Panc1 (cell line): Measurements from ENCODE around the gene HHLA2.

ENCODE experiments used
- CTCF ChIP-seq: fragments of 450-650 bp; IDR thresholded peaks from 2 replicates; pipeline ENCODE4 v1.5.1; 2017; ENCODE audit warnings: mild to moderate bottlenecking
- POLR2AphosphoS5 ChIP-seq: IDR thresholded peaks from 2 replicates; pipeline ENCODE4 v1.6.1; 2012; ENCODE audit warnings: mild to moderate bottlenecking, low read depth, low read length, moderate library complexity
- REST ChIP-seq, 2 experiments: IDR thresholded peaks; 2 replicates each; pipeline ENCODE4 v1.6.1; 2011 to 2012; ENCODE audit warnings: low read depth in 2 of 2, control low read depth in 1 of 2, low read length in 1 of 2, mild to moderate bottlenecking in 1 of 2, moderate library complexity in 1 of 2; ENCODE audit not compliant: insufficient read depth in 1 of 2
- SIN3A ChIP-seq: IDR thresholded peaks from 2 replicates; pipeline ENCODE4 v1.6.1; 2012; ENCODE audit warnings: low read depth, mild to moderate bottlenecking, low read length, moderate library complexity, borderline replicate concordance; ENCODE audit not compliant: insufficient read depth
- TCF7L2 ChIP-seq: IDR thresholded peaks from 2 replicates; pipeline ENCODE4 v1.6.1; 2011; ENCODE audit warnings: mild to moderate bottlenecking, low read depth, low read length, inconsistent platforms

DNA sequence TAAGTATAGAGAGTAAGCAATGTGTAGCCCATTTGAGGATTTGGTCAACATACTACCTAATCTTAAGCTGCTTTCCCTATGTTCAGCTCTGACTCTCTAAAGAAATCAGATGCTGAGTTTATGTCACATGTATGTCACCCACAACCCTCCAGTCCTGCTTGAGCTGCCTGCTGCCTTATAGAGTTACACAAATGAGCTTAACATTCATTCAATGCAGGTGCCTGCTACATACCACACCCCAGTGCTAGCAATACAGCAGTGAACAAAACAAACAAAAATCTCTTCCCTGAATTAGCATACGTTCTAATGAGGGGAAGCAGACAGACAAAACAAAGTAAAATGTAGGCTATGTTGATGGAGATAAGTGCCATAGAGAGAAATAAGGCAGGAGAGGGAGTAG, 93.0 kb downstream of the HHLA2 start:
- TF ChIP-seq CTCF = no peak
- no peak for TF ChIP-seq POLR2AphosphoS5
- no peak for TF ChIP-seq SIN3A
- TF ChIP-seq TCF7L2 = no peak
- TF ChIP-seq REST (IDR thresholded peaks at IDR 0.05; ENCODE audit: insufficient read depth in 1 of 2, low read depth in 2 of 2, low read length in 1 of 2) = no peak
